ENCODE data around the gene NPY4R. TPM values are rescaled to one million over a fixed set of nuclear protein-coding genes. Genes with fewer than 3 reads are reported as not detected.
"Not testable (repeated sequence)": the region's sequence is repeated elsewhere in the genome, so short reads cannot be mapped to it uniquely, and the experiment has no call there.

The NPY4R gene
- total and polyA plus RNA-seq, 3 donors from 2014 or later = 0.12 to 0.26 TPM; not detected in 1

GRCh38 chr10:46457071-46457470, 8.7 kb downstream of the NPY4R start:
- H3K36me3 ChIP-seq (ENCODE audit: low read depth, missing control alignments); intact Hi-C loops (cut with DNase I; ENCODE audit: low total_unique reads); H3K4me3 ChIP-seq; H3K27ac ChIP-seq; DNase-seq; H3K27me3 ChIP-seq; H3K4me1 ChIP-seq; H3K9me3 ChIP-seq: not testable (repeated sequence)
- no CpG with 5 or more reads among the region's 3 CpGs for WGBS, 2 donors

DNA sequence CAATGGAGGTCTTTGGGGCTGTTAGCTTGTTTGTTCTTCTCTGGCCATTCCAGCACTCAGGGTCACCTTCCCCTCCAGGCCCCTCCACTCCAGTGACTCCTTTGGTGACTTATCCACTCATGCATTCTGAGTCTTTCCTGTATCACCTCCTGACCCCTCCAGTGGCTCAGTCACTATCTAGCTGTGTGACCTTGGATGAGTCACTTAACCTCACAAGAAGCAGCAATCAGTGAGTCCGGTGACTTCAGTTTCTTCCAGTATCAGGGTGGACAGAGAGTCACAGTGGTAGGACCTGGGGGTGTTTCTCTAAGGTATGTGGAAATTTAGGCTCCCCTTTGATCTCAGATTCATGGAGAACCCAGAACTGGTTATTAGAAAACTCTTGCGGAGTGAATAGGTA, 9.8 kb downstream of the NPY4R start:
- H3K4me1 ChIP-seq; H3K4me3 ChIP-seq; H3K9me3 ChIP-seq; H3K36me3 ChIP-seq (ENCODE audit: low read depth, missing control alignments); intact Hi-C loops (cut with DNase I; ENCODE audit: low total_unique reads); H3K27me3 ChIP-seq; DNase-seq; H3K27ac ChIP-seq: not testable (repeated sequence)
- WGBS, 2 donors = no CpG with 5 or more reads among the region's 2 CpGs

- DNase-seq; H3K36me3 ChIP-seq (ENCODE audit: low read depth, missing control alignments); H3K27ac ChIP-seq; H3K4me3 ChIP-seq; intact Hi-C loops (cut with DNase I; ENCODE audit: low total_unique reads); H3K9me3 ChIP-seq; H3K4me1 ChIP-seq; H3K27me3 ChIP-seq: not testable (repeated sequence)
- WGBS, 2 donors = no CpG with 5 or more reads among the region's 1 CpG
These were observed 14.4 kb downstream of the NPY4R start for GRCh38 chr10:46451365-46451764.

GRCh38 chr10:46450829-46451228, 14.9 kb downstream of the NPY4R start:
- H3K27me3 ChIP-seq; intact Hi-C loops (cut with DNase I; ENCODE audit: low total_unique reads); H3K9me3 ChIP-seq; H3K4me3 ChIP-seq; H3K36me3 ChIP-seq (ENCODE audit: low read depth, missing control alignments); DNase-seq; H3K27ac ChIP-seq; H3K4me1 ChIP-seq: not testable (repeated sequence)
- 65% methylated on average over 7 of the region's 8 CpGs; no CpG with 5 or more reads in 1 of the 2 donors for WGBS, 2 donors

GRCh38 chr10:46447439-46447838, 18.3 kb downstream of the NPY4R start:
- H3K27me3 ChIP-seq; H3K27ac ChIP-seq; H3K4me1 ChIP-seq; H3K4me3 ChIP-seq; H3K9me3 ChIP-seq; DNase-seq; intact Hi-C loops (cut with DNase I; ENCODE audit: low total_unique reads); H3K36me3 ChIP-seq (ENCODE audit: low read depth, missing control alignments): not testable (repeated sequence)
- 97% methylated on average over 3 of the region's 5 CpGs; no CpG with 5 or more reads in 1 of the 2 donors for WGBS, 2 donors

DNA sequence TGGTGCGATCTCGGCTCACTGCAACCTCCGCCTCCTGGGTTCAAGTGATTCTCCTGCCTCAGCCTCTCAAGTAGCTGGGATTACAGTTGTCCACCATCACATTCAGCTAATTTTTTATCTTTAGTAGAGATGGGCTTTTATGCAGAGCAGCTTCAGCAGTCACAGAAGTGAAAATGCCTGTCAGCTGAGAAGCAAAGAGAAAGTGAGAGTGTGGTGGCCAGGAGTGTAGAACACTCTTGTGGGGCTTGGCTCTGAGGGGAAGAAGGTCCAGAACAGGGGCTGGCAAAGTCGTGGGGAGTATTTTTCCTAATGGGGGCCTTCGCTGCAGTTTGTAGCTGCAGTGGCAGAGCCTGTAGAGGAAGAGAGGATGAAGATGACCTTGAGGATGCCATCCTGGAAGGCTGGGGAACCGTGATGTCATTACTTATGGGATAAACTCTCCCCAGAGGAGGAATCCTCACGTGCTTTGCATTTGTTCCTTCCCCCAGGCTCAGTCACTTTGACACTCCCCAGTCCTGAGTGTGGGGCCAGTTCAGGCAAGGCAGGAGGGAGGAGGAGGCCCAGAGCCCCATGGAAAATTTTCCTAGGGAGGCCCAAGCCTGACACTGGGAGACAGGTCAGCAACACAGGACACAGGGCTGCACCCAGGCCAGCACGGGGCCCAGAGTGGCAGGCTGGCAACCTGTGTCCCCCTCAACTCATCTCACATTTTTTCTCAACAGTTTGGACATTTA, 20.2 kb downstream of the NPY4R start:
- DNase-seq; H3K36me3 ChIP-seq (ENCODE audit: low read depth, missing control alignments); H3K9me3 ChIP-seq; intact Hi-C loops (cut with DNase I; ENCODE audit: low total_unique reads); H3K4me3 ChIP-seq; H3K27me3 ChIP-seq; H3K27ac ChIP-seq; H3K4me1 ChIP-seq: not testable (repeated sequence)
- 98 to 100% methylated on average over 3 of the region's 8 CpGs for WGBS, 2 donors

DNA sequence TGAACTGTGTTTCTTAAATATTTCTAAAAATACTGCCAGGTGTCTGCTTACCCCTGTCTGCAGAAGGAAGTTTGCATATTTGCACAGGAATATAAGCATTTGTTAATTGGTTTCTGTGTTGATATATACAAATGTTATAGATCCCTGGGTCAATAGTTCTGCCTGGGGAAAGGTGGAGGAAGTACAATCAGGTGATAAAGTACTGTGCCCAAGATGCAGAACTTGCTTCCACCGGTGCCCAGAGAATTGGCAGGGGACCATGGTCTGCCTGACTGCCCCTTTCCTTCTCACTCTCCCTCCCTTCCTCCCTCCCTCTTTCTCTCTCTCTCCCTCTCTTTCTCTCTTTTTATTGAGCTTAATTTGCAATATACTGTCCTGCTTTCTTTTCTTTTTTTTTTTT, 22.3 kb downstream of the NPY4R start:
- DNase-seq; H3K27ac ChIP-seq; H3K27me3 ChIP-seq; H3K9me3 ChIP-seq; H3K4me1 ChIP-seq; H3K36me3 ChIP-seq (ENCODE audit: low read depth, missing control alignments); intact Hi-C loops (cut with DNase I; ENCODE audit: low total_unique reads); H3K4me3 ChIP-seq: not testable (repeated sequence)
- 43% methylated on average over 1 of the region's 1 CpG; no CpG with 5 or more reads in 1 of the 2 donors for WGBS, 2 donors

DNA sequence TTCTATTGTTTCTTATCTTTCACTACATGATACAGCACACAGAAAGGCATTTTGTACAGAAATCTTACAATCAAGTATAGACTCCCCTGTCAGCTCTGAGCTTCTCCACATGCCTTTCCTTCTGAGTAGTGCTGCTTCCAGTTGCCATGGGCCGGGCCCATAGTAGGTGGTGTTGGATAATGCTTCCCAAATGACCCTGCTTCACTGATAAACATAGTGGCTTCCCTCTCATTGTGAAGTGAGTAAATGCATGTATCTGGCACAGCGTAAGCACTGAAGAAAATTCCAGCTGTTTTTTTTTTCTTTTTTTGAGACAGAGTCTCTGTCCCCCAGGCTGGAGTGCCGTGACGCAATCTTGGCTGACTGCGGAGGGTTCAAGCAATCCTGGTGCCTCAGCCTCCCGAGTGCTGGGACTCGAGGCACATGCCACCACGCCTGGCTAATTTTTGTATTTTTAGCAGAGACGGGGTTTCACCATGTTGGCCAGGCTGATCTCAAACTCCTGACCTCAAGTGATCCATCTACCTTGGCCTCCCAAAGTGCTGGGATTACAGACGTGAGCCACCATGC, 23.0 kb downstream of the NPY4R start:
- H3K9me3 ChIP-seq; H3K4me1 ChIP-seq; H3K27me3 ChIP-seq; H3K4me3 ChIP-seq; intact Hi-C loops (cut with DNase I; ENCODE audit: low total_unique reads); H3K36me3 ChIP-seq (ENCODE audit: low read depth, missing control alignments); DNase-seq; H3K27ac ChIP-seq: not testable (repeated sequence)
- 70 to 74% methylated on average over 7 to 10 of the region's 10 CpGs for WGBS, 2 donors

- intact Hi-C loops (cut with DNase I; ENCODE audit: low total_unique reads); H3K27me3 ChIP-seq; H3K9me3 ChIP-seq; H3K4me3 ChIP-seq; H3K4me1 ChIP-seq; H3K27ac ChIP-seq; H3K36me3 ChIP-seq (ENCODE audit: low read depth, missing control alignments): not testable (repeated sequence)
- WGBS, 2 donors = 32 to 50% methylated on average over 3 to 4 of the region's 7 CpGs
- DNase-seq = peak; percentile 22
These were observed 23.9 kb downstream of the NPY4R start for GRCh38 chr10:46441837-46442278.

DNA sequence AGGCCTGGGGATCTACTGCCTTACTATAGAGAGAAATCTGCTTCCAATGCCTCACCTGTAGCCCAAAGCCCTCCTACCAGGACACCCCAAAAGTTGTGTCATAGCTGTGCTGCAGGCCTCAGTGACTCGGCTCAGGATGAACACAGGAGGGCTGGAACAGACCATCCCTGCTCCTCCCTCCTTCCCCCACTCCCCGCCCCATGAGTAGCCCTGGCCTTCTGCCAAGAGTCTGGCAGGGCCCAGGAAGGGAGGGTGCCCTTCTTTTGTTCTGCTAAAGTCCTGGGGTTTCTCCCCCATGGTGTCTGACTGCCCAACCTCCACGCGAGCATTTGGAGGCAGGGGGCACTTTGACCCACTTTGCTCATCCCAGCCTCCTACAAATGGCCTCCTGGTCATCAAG, 24.8 kb downstream of the NPY4R start:
- H3K27ac ChIP-seq; H3K4me3 ChIP-seq; H3K27me3 ChIP-seq; H3K4me1 ChIP-seq; DNase-seq; H3K9me3 ChIP-seq; intact Hi-C loops (cut with DNase I; ENCODE audit: low total_unique reads); H3K36me3 ChIP-seq (ENCODE audit: low read depth, missing control alignments): not testable (repeated sequence)
- WGBS, 2 donors = no CpG with 5 or more reads among the region's 4 CpGs

DNA sequence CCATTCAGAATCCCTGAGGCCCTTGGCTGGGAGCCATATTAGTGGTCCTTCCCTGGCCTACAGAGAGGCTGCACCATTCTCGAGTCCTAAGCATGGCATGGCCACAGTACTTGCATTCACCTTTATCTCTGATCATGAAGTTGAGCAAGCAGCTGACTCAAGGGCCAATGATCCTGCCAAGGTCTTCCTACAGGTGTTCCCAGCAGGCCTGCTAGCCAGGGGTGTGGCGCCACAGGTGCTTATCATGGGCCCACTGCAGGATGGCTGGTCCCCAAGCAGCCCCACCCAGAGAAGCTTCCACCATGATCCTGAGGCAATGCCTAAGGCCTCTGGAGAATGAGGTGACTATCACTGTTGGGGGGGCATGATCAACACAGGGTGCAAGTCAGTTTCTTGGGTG, 42.2 kb downstream of the NPY4R start:
- intact Hi-C loops (cut with DNase I; ENCODE audit: low total_unique reads); DNase-seq; H3K4me1 ChIP-seq; H3K9me3 ChIP-seq; H3K36me3 ChIP-seq (ENCODE audit: low read depth, missing control alignments); H3K27ac ChIP-seq; H3K27me3 ChIP-seq; H3K4me3 ChIP-seq: not testable (repeated sequence)
- WGBS, 2 donors = no CpG with 5 or more reads among the region's 2 CpGs

DNA sequence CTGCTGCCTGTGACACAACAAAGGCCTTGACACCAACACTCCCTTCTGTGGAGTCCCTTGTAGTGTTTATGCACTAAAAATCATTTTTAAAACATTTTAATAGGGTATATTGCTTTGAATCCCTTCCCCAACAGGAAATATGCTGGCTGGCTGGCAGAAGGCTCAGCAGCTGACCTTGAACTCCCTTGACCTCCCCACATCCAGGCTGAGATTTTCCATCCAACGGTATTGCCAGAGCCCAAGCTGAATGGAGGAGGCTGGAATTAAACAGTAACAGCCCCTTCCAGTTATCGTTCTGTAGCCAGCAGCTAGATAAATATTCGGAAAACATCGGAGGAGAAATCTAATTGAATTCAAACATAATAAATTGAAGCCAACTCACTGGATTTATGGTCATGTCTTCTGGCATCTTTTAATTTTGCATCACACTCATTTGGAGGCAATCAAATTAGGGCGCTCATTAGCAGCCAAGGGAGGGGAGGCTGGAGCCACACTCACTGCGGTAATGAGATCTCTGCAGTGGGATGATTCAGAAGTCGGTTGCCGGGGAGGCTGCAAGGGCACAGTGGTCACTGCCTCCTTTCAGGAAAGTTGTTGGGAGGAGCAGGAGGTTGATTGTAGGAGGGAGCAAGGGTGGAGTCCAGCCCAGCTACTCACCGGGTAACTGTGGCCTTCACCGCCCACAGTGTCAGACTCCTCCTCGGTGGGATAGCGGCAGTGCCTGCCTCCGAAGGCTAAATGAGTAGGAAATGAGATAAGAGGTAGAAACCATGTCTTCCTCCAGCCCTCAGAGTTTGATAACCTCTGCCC, 46.0 kb downstream of the NPY4R start:
- H3K36me3 ChIP-seq (ENCODE audit: low read depth, missing control alignments); H3K4me3 ChIP-seq; H3K9me3 ChIP-seq; H3K4me1 ChIP-seq; H3K27ac ChIP-seq; DNase-seq; intact Hi-C loops (cut with DNase I; ENCODE audit: low total_unique reads); H3K27me3 ChIP-seq: not testable (repeated sequence)
- 19 to 48% methylated on average over 3 to 4 of the region's 13 CpGs for WGBS, 2 donors
